ENCODE data around the gene WDR62. TPM values are rescaled to one million over a fixed set of nuclear protein-coding genes. Genes with fewer than 3 reads are reported as not detected.
A peak's percentile ranks its signal among the peaks of the same experiment; 100 is the strongest.

The WDR62 gene
- total RNA-seq, 6 donors from 2014 or later = 1.00 to 7.6 (median 2.4) TPM

DNA sequence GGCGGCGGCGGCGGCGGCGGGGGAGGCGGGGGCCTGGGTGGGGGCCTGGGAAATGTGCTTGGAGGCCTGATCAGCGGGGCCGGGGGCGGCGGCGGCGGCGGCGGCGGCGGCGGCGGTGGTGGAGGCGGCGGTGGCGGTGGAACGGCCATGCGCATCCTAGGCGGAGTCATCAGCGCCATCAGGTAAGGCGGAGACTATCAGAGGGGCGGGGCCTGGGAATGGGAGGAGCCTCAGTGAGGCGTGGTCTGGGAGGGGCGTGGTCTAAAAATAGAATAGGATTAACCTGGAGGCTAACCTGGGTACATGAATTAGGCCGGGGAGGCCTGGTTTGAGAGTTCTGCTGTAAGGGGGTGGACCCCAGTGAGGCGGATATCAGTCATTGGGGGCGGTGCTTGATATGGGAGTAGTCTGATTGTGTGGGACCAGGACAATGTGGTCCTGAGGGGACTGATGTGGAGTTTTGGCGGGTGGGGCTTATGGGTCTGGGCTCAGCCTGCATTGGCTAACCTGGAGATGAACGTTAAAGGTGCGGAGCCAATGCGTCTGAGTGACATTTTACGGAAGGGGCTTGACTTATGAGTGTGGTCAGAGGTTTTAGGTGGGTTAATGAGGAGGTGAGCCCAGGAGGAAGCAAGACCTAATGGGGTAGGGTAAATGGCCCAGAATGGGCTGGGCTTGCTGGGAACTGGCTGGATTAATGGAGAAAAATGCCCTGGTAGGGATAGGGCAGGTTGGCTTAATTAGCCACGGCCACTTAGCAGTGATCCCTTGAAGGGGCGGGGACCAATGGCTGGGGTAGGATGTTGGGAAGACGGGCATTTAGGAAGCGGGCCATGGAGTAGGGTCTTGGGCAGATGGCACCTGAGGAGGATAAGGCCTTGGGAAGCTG is 86.6 kb downstream of the WDR62 start:
- H3K4me3 ChIP-seq = peak overlapping the region; percentile 59 to 93 (median 80)
- TF ChIP-seq EP300 (IDR thresholded peaks at IDR 0.05) (no peak), POLR2A (IDR thresholded peaks at IDR 0.05) (peak in 3 of 4 donors; percentile 20 to 67 (median 59)), POLR2AphosphoS5 (IDR thresholded peaks at IDR 0.05) (peak in 1 of 2 donors; percentile 78)
- TF ChIP-seq, protein P1, sequence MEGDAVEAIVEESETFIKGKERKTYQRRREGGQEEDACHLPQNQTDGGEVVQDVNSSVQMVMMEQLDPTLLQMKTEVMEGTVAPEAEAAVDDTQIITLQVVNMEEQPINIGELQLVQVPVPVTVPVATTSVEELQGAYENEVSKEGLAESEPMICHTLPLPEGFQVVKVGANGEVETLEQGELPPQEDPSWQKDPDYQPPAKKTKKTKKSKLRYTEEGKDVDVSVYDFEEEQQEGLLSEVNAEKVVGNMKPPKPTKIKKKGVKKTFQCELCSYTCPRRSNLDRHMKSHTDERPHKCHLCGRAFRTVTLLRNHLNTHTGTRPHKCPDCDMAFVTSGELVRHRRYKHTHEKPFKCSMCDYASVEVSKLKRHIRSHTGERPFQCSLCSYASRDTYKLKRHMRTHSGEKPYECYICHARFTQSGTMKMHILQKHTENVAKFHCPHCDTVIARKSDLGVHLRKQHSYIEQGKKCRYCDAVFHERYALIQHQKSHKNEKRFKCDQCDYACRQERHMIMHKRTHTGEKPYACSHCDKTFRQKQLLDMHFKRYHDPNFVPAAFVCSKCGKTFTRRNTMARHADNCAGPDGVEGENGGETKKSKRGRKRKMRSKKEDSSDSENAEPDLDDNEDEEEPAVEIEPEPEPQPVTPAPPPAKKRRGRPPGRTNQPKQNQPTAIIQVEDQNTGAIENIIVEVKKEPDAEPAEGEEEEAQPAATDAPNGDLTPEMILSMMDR (IDR thresholded peaks at IDR 0.05) = no peak
- peak; percentile 80 to 88 for ATAC-seq (ENCODE audit: low FRiP score in 2 of 2)
- peaks cover 15 to 34% (median 24%) of the 10 kb centered on the region in 4 donors for H3K4me1 ChIP-seq
- DNase-seq = peak; percentile 93 to 94
- H3K27ac ChIP-seq = peak overlapping the region; percentile 96 to 100 (median 98)
- H3K27me3 ChIP-seq = no peaks in the 10 kb centered on the region
- WGBS, 2 donors = 30 to 43% methylated on average over 22 to 31 of the region's 42 CpGs
- peaks cover 27 to 44% (median 38%) of the 10 kb centered on the region in 4 donors for H3K36me3 ChIP-seq
- H3K9me3 ChIP-seq = no peaks in the 10 kb centered on the region

DNA sequence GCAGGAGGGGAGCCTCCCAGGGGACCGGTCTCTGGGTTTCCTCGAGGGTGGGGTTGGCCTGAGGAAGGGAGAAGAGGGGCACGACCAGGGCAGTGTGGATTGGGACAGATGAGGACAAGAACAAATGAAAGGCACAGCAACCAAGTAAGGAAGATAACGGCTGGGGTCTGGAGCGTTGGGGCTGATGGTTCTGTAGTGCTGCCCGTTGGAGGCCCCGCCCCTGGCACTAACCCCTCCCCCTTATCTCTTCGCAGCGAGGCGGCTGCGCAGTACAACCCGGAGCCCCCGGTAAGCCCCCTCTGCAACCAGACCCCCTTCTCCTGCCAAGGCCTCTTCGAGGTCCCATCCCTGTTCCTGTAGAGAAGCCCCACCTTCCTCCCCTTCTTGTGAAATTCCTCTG is 87.3 kb downstream of the WDR62 start:
- H3K27me3 ChIP-seq = no peaks in the 10 kb centered on the region
- DNase-seq (no peak), ATAC-seq (ENCODE audit: low FRiP score in 2 of 2) (no peak)
- peaks cover 29 to 52% (median 45%) of the 10 kb centered on the region in 4 donors for H3K36me3 ChIP-seq
- whole genome bisulfite sequencing, 2 donors = 95 to 96% methylated on average over 13 to 14 of the region's 14 CpGs
- peaks cover 9 to 27% (median 17%) of the 10 kb centered on the region in 4 donors for H3K4me1 ChIP-seq
- H3K4me3 ChIP-seq = no peak overlapping the region
- peak overlapping the region in 3 of 4 donors; percentile 96 to 98 (median 98) for H3K27ac ChIP-seq
- H3K9me3 ChIP-seq = no peaks in the 10 kb centered on the region
- TF ChIP-seq POLR2AphosphoS5 (IDR thresholded peaks at IDR 0.05) = no peak

DNA sequence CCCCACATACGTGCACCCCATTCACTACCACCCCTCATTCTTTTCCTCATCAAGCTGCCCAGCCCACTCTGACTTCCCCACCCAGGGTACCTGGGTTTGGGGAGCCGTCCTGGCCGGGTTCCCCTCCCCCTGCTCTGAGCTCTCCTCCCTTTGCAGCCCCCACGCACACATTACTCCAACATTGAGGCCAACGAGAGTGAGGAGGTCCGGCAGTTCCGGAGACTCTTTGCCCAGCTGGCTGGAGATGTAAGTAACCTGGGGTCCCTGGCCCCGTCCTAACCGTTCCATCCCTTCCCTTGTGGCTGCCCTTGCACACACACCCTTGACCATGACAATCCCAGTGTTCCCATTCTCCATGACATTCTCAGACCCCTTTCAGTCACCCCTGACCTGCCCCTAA is 87.8 kb downstream of the WDR62 start:
- H3K27me3 ChIP-seq = no peaks in the 10 kb centered on the region
- no peak overlapping the region for H3K4me3 ChIP-seq
- peaks cover 9 to 22% (median 15%) of the 10 kb centered on the region in 4 donors for H3K4me1 ChIP-seq
- H3K36me3 ChIP-seq = peaks cover 34 to 56% (median 50%) of the 10 kb centered on the region in 4 donors
- WGBS, 2 donors = 91 to 92% methylated on average over 9 of the region's 9 CpGs
- ATAC-seq (ENCODE audit: low FRiP score in 2 of 2) (no peak), DNase-seq (no peak)
- H3K9me3 ChIP-seq = no peaks in the 10 kb centered on the region
- no peak overlapping the region for H3K27ac ChIP-seq
- TF ChIP-seq POLR2A (IDR thresholded peaks at IDR 0.05) = no peak

DNA sequence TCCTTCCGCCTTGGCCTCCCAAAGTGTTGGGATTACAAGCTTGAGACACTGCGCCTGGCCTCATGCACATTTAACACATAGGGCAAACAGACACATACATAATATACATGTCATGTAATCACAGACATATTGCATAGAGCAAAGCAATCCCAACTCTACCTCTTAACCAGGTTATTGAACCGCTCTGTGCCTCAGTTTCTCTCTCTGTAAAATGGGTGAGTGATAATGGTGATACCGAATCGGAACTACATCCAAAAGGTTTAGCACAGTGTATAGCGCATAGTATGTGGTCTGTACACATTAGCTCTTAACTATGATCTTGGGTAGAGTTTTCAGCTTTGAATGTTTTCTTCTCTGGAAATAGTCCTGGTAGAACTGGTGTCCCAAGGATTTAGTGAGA is 89.9 kb downstream of the WDR62 start:
- Histone ChIP-seq H3K36me3 (peaks cover 46 to 78% (median 69%) of the 10 kb centered on the region in 4 donors), H3K4me3 (no peak overlapping the region), H3K27me3 (no peaks in the 10 kb centered on the region), H3K27ac (no peak overlapping the region), H3K9me3 (no peaks in the 10 kb centered on the region), H3K4me1 (peaks cover 8 to 12% (median 10%) of the 10 kb centered on the region in 4 donors)
- ATAC-seq (ENCODE audit: low FRiP score in 2 of 2) (no peak), DNase-seq (no peak)
- TF ChIP-seq EP300 (IDR thresholded peaks at IDR 0.05) (no peak), POLR2A (IDR thresholded peaks at IDR 0.05) (no peak), POLR2AphosphoS5 (IDR thresholded peaks at IDR 0.05) (no peak)
- TF ChIP-seq, protein P1 (IDR thresholded peaks at IDR 0.05) = no peak
- 97% methylated on average over 6 of the region's 6 CpGs for WGBS, 2 donors

DNA sequence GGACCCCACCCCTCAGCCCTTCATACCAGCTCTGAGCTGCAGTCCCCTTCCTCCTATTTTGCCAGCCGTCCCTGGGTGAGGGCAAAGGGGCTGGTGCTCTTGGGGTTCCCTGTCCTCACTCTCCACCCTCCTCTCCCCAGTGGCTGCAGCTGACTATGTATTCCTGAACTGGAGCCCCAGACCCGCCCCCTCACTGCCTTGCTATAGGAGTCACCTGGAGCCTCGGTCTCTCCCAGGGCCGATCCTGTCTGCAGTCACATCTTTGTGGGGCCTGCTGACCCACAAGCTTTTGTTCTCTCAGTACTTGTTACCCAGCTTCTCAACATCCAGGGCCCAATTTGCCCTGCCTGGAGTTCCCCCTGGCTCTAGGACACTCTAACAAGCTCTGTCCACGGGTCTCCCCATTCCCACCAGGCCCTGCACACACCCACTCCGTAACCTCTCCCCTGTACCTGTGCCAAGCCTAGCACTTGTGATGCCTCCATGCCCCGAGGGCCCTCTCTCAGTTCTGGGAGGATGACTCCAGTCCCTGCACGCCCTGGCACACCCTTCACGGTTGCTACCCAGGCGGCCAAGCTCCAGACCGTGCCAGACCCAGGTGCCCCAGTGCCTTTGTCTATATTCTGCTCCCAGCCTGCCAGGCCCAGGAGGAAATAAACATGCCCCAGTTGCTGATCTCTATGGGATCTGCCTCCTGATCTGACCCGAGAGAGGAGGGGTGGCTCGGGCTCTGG is 95.1 kb downstream of the WDR62 start:
- no peaks in the 10 kb centered on the region for H3K9me3 ChIP-seq
- DNase-seq = peak in 1 of 2 donors; percentile 58
- TF ChIP-seq, protein P1 (IDR thresholded peaks at IDR 0.05) = no peak
- TF ChIP-seq POLR2AphosphoS5 (IDR thresholded peaks at IDR 0.05) (no peak), POLR2A (IDR thresholded peaks at IDR 0.05) (no peak), EP300 (IDR thresholded peaks at IDR 0.05) (no peak)
- H3K27me3 ChIP-seq = no peaks in the 10 kb centered on the region
- ATAC-seq (ENCODE audit: low FRiP score in 2 of 2) = no peak
- WGBS, 2 donors = 73 to 80% methylated on average over 13 of the region's 13 CpGs
- H3K4me3 ChIP-seq = no peak overlapping the region
- H3K4me1 ChIP-seq = peaks cover 8 to 17% (median 10%) of the 10 kb centered on the region in 4 donors
- H3K36me3 ChIP-seq = peaks cover 28 to 66% (median 62%) of the 10 kb centered on the region in 4 donors
- H3K27ac ChIP-seq = peak overlapping the region in 2 of 4 donors; percentile 95 to 99
